H1 (cell line): ENCODE measurements around the gene GRIP2. TPM values are rescaled to one million over a fixed set of nuclear protein-coding genes. Genes with fewer than 3 reads are reported as not detected.

Experiments used
- CTCF ChIA-PET: fragments of 300-600 bp; sonication (Branson Sonifier 250); formaldehyde crosslinking; loops from one replicate; lab custom pipeline; 2021; ENCODE audit not compliant: partially characterized antibody; lab: Charles Lee
- POLR2A ChIA-PET: fragments of 300-600 bp; sonication (Branson Sonifier 250); formaldehyde crosslinking; loops from one replicate; lab custom pipeline; 2021; ENCODE audit warnings: inconsistent platforms; ENCODE audit not compliant: partially characterized antibody; lab: Charles Lee
- DNase-seq, 2 experiments: peaks; one replicate each; pipeline versions ENCODE4 v3.0.0 to v3.0.0-alpha.2; 2010 to 2022; ENCODE audit warnings: low spot score in 2 of 2, low read depth in 1 of 2, mixed read lengths in 1 of 2
- FAIRE-seq: peaks from 2 replicates; lab custom pipeline; 2011; peaks lifted over from hg19 to GRCh38; lab: Jason Lieb, UNC
- H2AFZ ChIP-seq: 2 replicates; pipeline ENCODE4 v1.8.1; 2012; ENCODE audit warnings: low read length, inconsistent platforms
- H2AK5ac ChIP-seq: 2 replicates; pipeline ENCODE4 v1.6.1; 2013; ENCODE audit warnings: low read depth, low read length
- H2BK120ac ChIP-seq: replicated peaks from 2 replicates; pipeline ENCODE3; 2013; ENCODE audit warnings: low read depth, low read length, inconsistent platforms
- H2BK12ac ChIP-seq: 2 replicates; pipeline ENCODE4 v1.6.1; 2013; ENCODE audit warnings: low read depth, low read length
- H2BK15ac ChIP-seq: 2 replicates; pipeline ENCODE4 v1.6.1; 2013; ENCODE audit warnings: low read length
- H2BK20ac ChIP-seq: 2 replicates; pipeline ENCODE4 v1.6.1; 2013; ENCODE audit warnings: low read length
- H2BK5ac ChIP-seq: 2 replicates; pipeline ENCODE4 v1.6.1; 2013; ENCODE audit warnings: low read depth, low read length
- H3K14ac ChIP-seq: 2 replicates; pipeline ENCODE4 v1.6.1; 2013; ENCODE audit warnings: inconsistent platforms; ENCODE audit not compliant: insufficient read length
- H3K18ac ChIP-seq: 2 replicates; pipeline ENCODE4 v1.6.1; 2013; ENCODE audit warnings: low read length; ENCODE audit errors: extremely low read depth
- H3K23ac ChIP-seq: 2 replicates; pipeline ENCODE4 v1.6.1; 2013; ENCODE audit warnings: inconsistent platforms; ENCODE audit not compliant: insufficient read length
- H3K23me2 ChIP-seq: 2 replicates; pipeline ENCODE4 v1.6.1; 2013; ENCODE audit warnings: low read depth, low read length
- H3K27ac ChIP-seq: 2 replicates; pipeline ENCODE4 v1.6.1; 2011; ENCODE audit warnings: low read depth, low read length, inconsistent platforms
- H3K27me3 ChIP-seq, 4 experiments: replicated peaks in 1 of 4; 1 replicate in 1 of 4; 2 replicates in 3 of 4; pipeline versions ENCODE4 v1.6.1 to v1.8.1; 2011 to 2013; ENCODE audit warnings: low read length in 3 of 4, mild to moderate bottlenecking in 3 of 4, inconsistent platforms in 2 of 4, mixed read lengths in 2 of 4, moderate library complexity in 1 of 4; ENCODE audit not compliant: control insufficient read depth in 3 of 4, insufficient read depth in 3 of 4; ENCODE audit errors: extremely low read depth in 1 of 4
- H3K36me3 ChIP-seq, 4 experiments: 2 replicates each; pipeline versions ENCODE4 v1.6.1 to v1.8.1; 2011 to 2013; ENCODE audit warnings: mild to moderate bottlenecking in 4 of 4, low read length in 3 of 4, moderate library complexity in 2 of 4, control low read depth in 1 of 4, inconsistent platforms in 1 of 4; ENCODE audit not compliant: insufficient read depth in 4 of 4, control insufficient read depth in 2 of 4
- H3K4ac ChIP-seq: replicated peaks from 2 replicates; pipeline ENCODE3; 2013; ENCODE audit warnings: low read length, low read depth, mixed read lengths, inconsistent platforms; ENCODE audit not compliant: insufficient read length
- H3K4me1 ChIP-seq, 4 experiments: replicated peaks in 1 of 4; 1 replicate in 1 of 4; 2 replicates in 3 of 4; pipeline versions ENCODE4 v1.6.1 to v1.8.1; 2011 to 2013; ENCODE audit warnings: low read length in 3 of 4, inconsistent platforms in 2 of 4, mixed read lengths in 1 of 4; ENCODE audit not compliant: insufficient read depth in 4 of 4, control insufficient read depth in 3 of 4
- H3K4me2 ChIP-seq, 2 experiments: 2 replicates each; pipeline versions ENCODE4 v1.6.1 to v1.8.1; 2011 to 2013; ENCODE audit warnings: low read depth in 2 of 2, low read length in 2 of 2, control low read depth in 1 of 2, inconsistent platforms in 1 of 2, mild to moderate bottlenecking in 1 of 2; ENCODE audit not compliant: insufficient read depth in 1 of 2
- H3K4me3 ChIP-seq, 4 experiments: fragments of 200-600, 300-600 bp in 1 of 4; sonication (generic), shearing (Covaris generic), sonication (Bioruptor Twin) in 1 of 4; 2 replicates each; pipeline versions ENCODE4 v1.5.1 to v1.8.1; 2011 to 2016; ENCODE audit warnings: low read length in 4 of 4, low read depth in 3 of 4, control low read depth in 2 of 4, inconsistent platforms in 2 of 4, mild to moderate bottlenecking in 2 of 4, mixed read lengths in 1 of 4, moderate library complexity in 1 of 4; ENCODE audit not compliant: insufficient read depth in 2 of 4; ENCODE audit errors: extremely low read depth in 1 of 4
- H3K56ac ChIP-seq: replicated peaks from 2 replicates; pipeline ENCODE3; 2013; ENCODE audit warnings: low read depth, mild to moderate bottlenecking, mixed read lengths, low read length, inconsistent platforms; ENCODE audit not compliant: insufficient read length
- H3K79me1 ChIP-seq: 2 replicates; pipeline ENCODE4 v1.6.1; 2013; ENCODE audit warnings: low read depth, low read length, control low read depth
- H3K79me2 ChIP-seq, 2 experiments: 2 replicates each; pipeline versions ENCODE4 v1.6.1 to v1.8.1; 2012 to 2013; ENCODE audit warnings: low read length in 2 of 2, mild to moderate bottlenecking in 2 of 2, inconsistent platforms in 1 of 2; ENCODE audit not compliant: insufficient read depth in 2 of 2, control insufficient read depth in 1 of 2
- H3K9ac ChIP-seq, 4 experiments: replicated peaks in 1 of 4; 1 replicate in 1 of 4; 2 replicates in 3 of 4; pipeline versions ENCODE4 v1.6.1 to v1.8.1; 2011 to 2013; ENCODE audit warnings: low read depth in 3 of 4, low read length in 3 of 4, control low read depth in 2 of 4, mild to moderate bottlenecking in 2 of 4, moderate library complexity in 2 of 4, inconsistent platforms in 1 of 4; ENCODE audit errors: extremely low read depth in 1 of 4
- H3K9me3 ChIP-seq, 2 experiments: 2 replicates each; pipeline versions ENCODE4 v1.6.1 to v1.8.1; 2012 to 2013; ENCODE audit warnings: mild to moderate bottlenecking in 2 of 2, moderate library complexity in 2 of 2, control low read depth in 1 of 2, inconsistent platforms in 1 of 2, low read depth in 1 of 2, low read length in 1 of 2, mixed read lengths in 1 of 2; ENCODE audit not compliant: insufficient read depth in 2 of 2
- H4K20me1 ChIP-seq, 2 experiments: replicated peaks in 1 of 2; 2 replicates each; pipeline versions ENCODE3 to v1.8.1; 2011 to 2013; ENCODE audit warnings: inconsistent platforms in 2 of 2, low read length in 2 of 2, mild to moderate bottlenecking in 1 of 2; ENCODE audit not compliant: insufficient read depth in 2 of 2, control insufficient read depth in 1 of 2
- H4K5ac ChIP-seq: 2 replicates; pipeline ENCODE4 v1.6.1; 2013; ENCODE audit warnings: low read length, low read depth, mixed read lengths, inconsistent platforms; ENCODE audit not compliant: insufficient read length
- H4K8ac ChIP-seq: 2 replicates; pipeline ENCODE4 v1.8.0; 2013; ENCODE audit warnings: mild to moderate bottlenecking, moderate library complexity, low read length, inconsistent platforms; ENCODE audit not compliant: insufficient read depth; ENCODE audit errors: extremely low read depth
- H4K91ac ChIP-seq: replicated peaks from 2 replicates; pipeline ENCODE3; 2013; ENCODE audit warnings: low read length, mixed read lengths, inconsistent platforms; ENCODE audit not compliant: insufficient read length
- JUN ChIP-seq: IDR thresholded peaks from 2 replicates; pipeline ENCODE4 v1.6.1; 2011; ENCODE audit warnings: low read depth, mild to moderate bottlenecking, improper control_type of control experiment, low read length
- KDM1A ChIP-seq: fragments of 200-600, 300-600 bp; sonication (generic); IDR thresholded peaks from 2 replicates; pipeline ENCODE4 v1.7.1; 2016; ENCODE audit warnings: mild to moderate bottlenecking, low read length, borderline replicate concordance
- SIX5 ChIP-seq: IDR thresholded peaks from 2 replicates; pipeline ENCODE4 v1.6.1; 2011; ENCODE audit warnings: mild to moderate bottlenecking, low read depth, low read length
- WGBS, 2 experiments: shearing (Covaris generic) in 1 of 2; methylation state at CpG; one replicate each; pipeline versions ENCODE4 v1.1.6 to v1.1.7; 2013 to 2015; ENCODE audit warnings: low lambda C conversion rate in 2 of 2, mixed read lengths in 2 of 2, inconsistent platforms in 1 of 2, low coverage in 1 of 2, missing lambda C conversion rate in 1 of 2; ENCODE audit not compliant: insufficient replicate concordance in 2 of 2, insufficient coverage in 1 of 2, insufficient read length in 1 of 2; ENCODE audit errors: extremely low coverage in 1 of 2, missing lambda C conversion rate in 1 of 2; 5-methylcytosine and 5-hydroxymethylcytosine counted together
- polyA plus RNA-seq, 7 experiments: library from polyadenylated mRNA; depleted of rRNA in 3 of 7; stranded (reverse) in 5 of 7; unstranded in 2 of 7; fragments of >200 nt in 5 of 7; fragments of 200-250 nt in 2 of 7; gene quantifications; 1 replicate in 5 of 7; 2 replicates in 1 of 7; 4 replicates in 1 of 7; pipeline versions ENCODE4 v1.2.1 to v1.2.3, GENCODE V29; 2011 to 2013; ENCODE audit warnings: missing spikeins in 2 of 7, mixed read lengths in 2 of 7
- total RNA-seq: library from RNA; stranded (reverse); fragmentation: NEBNext Ultra II Directional; extraction: Animal tissue kit (Norgen Biotek cat#: 25700); gene quantifications from 2 replicates; pipeline ENCODE4 v1.2.1, GENCODE V29; 2021

Gene GRIP2
- total and polyA plus RNA-seq, 2 of the 8 experiments (the other 6 are each of a cell fraction or from before 2014, with no cell fraction given), result 2.5 to 6.4 TPM

GRCh38 chr3:14520967-14521366 is 19.2 kb downstream of the GRIP2 start:
- FAIRE-seq, result no peak

More at GRCh38 chr3:14520967-14521366, 19.2 kb downstream of the GRIP2 start:
- no peaks in the 10 kb centered on the region for H3K79me1 ChIP-seq
- no peak overlapping the region for H3K27ac ChIP-seq
- H4K91ac ChIP-seq, result no peak overlapping the region
- H3K9ac ChIP-seq, result no peak overlapping the region
- H3K56ac ChIP-seq, result no peak overlapping the region
- no peak overlapping the region for H2AFZ ChIP-seq
- H3K36me3 ChIP-seq, result no peaks in the 10 kb centered on the region
- H3K4me1 ChIP-seq, result peaks cover 2 to 11% (median 5%) of the 10 kb centered on the region in 4 experiments
- no peak overlapping the region for H3K14ac ChIP-seq
- H3K4me2 ChIP-seq, result no peak overlapping the region
- H3K23ac ChIP-seq, result no peak overlapping the region
- no peaks in the 10 kb centered on the region for H3K79me2 ChIP-seq
- CTCF ChIA-PET, result interaction anchor here (0.9 to 9.5 kb wide), 10 partner anchors 9 to 317 kb away, joined by 3 to 103 read pairs (median 4); partner anchors contain the start of gene GRIP2
- H4K5ac ChIP-seq, result no peak overlapping the region
- no peak overlapping the region; the same call in 1 of the 2 replicates for H2BK5ac ChIP-seq
- H3K18ac ChIP-seq, result no peak overlapping the region
- no peak overlapping the region for H2AK5ac ChIP-seq
- no peak for TF ChIP-seq JUN
- peak; percentile 85 for TF ChIP-seq KDM1A
- TF ChIP-seq SIX5, result no peak
- POLR2A ChIA-PET, result interaction anchor here (3.1 kb wide), 1 partner anchor 11 kb away, joined by 10 read pairs; no protein-coding TSS in a partner anchor
- no peak overlapping the region for H3K4ac ChIP-seq
- H3K27me3 ChIP-seq, result no peaks in the 10 kb centered on the region
- H4K8ac ChIP-seq, result no peak overlapping the region
- H2BK12ac ChIP-seq, result peak overlapping the region; percentile 12; the same call in 1 of the 2 replicates
- H3K4me3 ChIP-seq, result no peak overlapping the region
- no peak for DNase-seq
- no peaks in the 10 kb centered on the region for H3K9me3 ChIP-seq
- H4K20me1 ChIP-seq, result no peaks in the 10 kb centered on the region
- no peak overlapping the region for H2BK120ac ChIP-seq
- H2BK15ac ChIP-seq, result no peak overlapping the region
- no peak overlapping the region for H2BK20ac ChIP-seq
- WGBS, 2 experiments, result 91% methylated on average over 8 of the region's 8 CpGs; no CpG with 5 or more reads in 1 of the 2 experiments
- H3K23me2 ChIP-seq, result no peaks in the 10 kb centered on the region
